HG03354 (cell line): ENCODE data around the gene PDE11A.

Source experiments
- ATAC-seq: cut with Tn5 transposase; IDR thresholded peaks from one replicate; pipeline ENCODE4 v1.9.1; 2021; ENCODE audit warnings: mild to moderate bottlenecking; ENCODE audit not compliant: unreplicated experiment, poor library complexity, severe bottlenecking

PDE11A gene

GRCh38 chr2:177716484-177716883 lies 356.1 kb downstream of the PDE11A start:
- ATAC-seq, result no peak

GRCh38 chr2:177715771-177716170 lies 356.8 kb downstream of the PDE11A start:
- no peak for ATAC-seq

- ATAC-seq, result no peak
These were observed 357.9 kb downstream of the PDE11A start for GRCh38 chr2:177714704-177715103.

GRCh38 chr2:177712462-177712861 lies 360.1 kb downstream of the PDE11A start:
- ATAC-seq, result no peak

- ATAC-seq, result no peak
These were observed 360.9 kb downstream of the PDE11A start for GRCh38 chr2:177711483-177712265.

GRCh38 chr2:177710889-177711288 lies 361.7 kb downstream of the PDE11A start:
- ATAC-seq, result no peak

- no peak for ATAC-seq
These were observed 362.6 kb downstream of the PDE11A start for GRCh38 chr2:177709986-177710401.

- ATAC-seq, result no peak
These were observed 363.7 kb downstream of the PDE11A start for GRCh38 chr2:177708660-177709444.

GRCh38 chr2:177708106-177708505 lies 364.5 kb downstream of the PDE11A start:
- no peak for ATAC-seq

GRCh38 chr2:177705511-177706173 lies 366.9 kb downstream of the PDE11A start:
- ATAC-seq, result no peak

GRCh38 chr2:177703159-177703558 lies 369.4 kb downstream of the PDE11A start:
- no peak for ATAC-seq

- ATAC-seq, result no peak
These were observed 374.3 kb downstream of the PDE11A start for GRCh38 chr2:177698281-177698680.

- no peak for ATAC-seq
These were observed 378.2 kb downstream of the PDE11A start for GRCh38 chr2:177694348-177694747.

GRCh38 chr2:177693658-177694339 lies 378.8 kb downstream of the PDE11A start:
- ATAC-seq, result no peak

GRCh38 chr2:177692783-177693269 lies 379.8 kb downstream of the PDE11A start:
- no peak for ATAC-seq

GRCh38 chr2:177692042-177692782 lies 380.4 kb downstream of the PDE11A start:
- no peak for ATAC-seq

- no peak for ATAC-seq
These were observed 381.4 kb downstream of the PDE11A start for GRCh38 chr2:177691177-177691576.

GRCh38 chr2:177689623-177690022 lies 383.0 kb downstream of the PDE11A start:
- no peak for ATAC-seq

- no peak for ATAC-seq
These were observed 383.7 kb downstream of the PDE11A start for GRCh38 chr2:177688844-177689243.
